NCI-H2196 treated with DMSO at 0.1 percent for 48 hours (cell line): Measurements from ENCODE around the gene PZP.
"Not testable (repeated sequence)": the region's sequence is repeated elsewhere in the genome, so short reads cannot be mapped to it uniquely, and the experiment has no call there.

Experiments
- DNase-seq: peaks from one replicate; lab custom pipeline; 2025; ENCODE audit not compliant: unreplicated experiment; lab: John Stamatoyannopoulos, UW

The PZP gene

DNA sequence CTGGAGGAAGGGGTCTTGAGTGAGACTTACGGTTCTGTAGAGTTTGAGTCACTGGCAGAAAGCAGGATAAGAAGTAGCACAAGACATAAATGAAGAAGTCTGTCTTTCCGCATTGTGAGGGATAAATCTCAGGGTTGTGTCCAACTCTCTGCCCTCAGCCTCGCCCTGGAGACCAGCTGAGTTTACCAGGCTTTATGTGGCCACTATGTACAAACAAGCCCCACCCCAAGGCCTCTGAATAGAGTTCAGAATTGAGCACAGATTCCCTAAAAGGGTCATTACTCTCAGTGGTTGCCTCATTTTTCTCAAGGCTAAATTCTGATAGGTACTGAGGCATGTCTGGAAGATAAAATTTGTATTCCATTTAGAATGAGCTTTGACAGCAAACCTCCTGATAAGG is at the start of gene PZP:
TSS of gene PZP (minus strand) at position 167 of the 400 bp plus-strand sequence. CDS start at position 113, 54 bp downstream.
- DNase-seq: no peak

DNA sequence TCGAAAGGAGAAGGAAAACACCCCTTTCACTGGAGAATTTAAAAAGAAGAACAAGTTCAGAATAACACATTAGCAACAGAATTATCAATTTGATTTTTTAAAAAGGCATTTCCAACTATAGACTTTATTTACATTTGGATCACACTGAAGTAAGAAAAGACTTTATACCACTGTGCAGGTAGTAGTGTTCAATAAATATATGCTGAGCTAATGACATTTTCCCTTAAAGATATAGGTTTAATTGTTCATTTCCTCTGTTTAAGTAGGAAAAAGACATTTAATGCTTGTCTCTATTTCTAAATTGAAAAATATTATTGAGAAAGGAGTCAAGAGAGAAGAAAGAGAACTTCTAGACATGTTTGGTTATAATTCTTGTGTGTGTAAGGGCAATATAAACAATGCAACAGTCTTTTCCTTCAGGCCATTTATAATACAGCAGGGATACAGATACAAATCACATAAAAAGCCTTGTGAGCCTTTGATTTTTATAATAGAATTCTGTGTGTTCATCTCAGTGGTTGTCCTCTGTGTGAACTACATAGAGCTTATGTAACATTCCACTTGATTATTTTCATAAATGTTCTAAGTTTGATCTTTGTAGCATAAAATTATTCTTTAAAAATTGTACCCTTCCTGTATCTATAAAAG is 48.7 kb upstream of the PZP start:
- no peak for DNase-seq

DNA sequence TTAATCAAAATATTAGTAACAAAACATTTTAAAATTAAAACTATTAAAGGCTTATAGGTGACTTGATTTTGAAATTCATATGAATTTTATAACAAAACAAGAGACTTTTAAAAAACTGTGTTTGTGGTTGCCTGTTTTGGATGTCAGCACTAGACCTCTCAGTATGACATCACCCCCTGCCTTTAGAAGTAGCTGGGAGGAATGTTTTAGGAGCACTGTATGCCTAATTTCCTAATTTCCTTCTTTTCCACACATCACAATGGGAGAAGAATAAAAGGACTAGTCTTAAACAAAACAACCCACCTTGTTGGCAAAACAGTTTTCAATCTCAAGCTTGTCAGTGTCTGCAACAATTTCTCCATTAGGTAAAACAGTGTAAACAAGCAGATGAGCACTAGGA is 48.1 kb upstream of the PZP start:
- no peak for DNase-seq

DNA sequence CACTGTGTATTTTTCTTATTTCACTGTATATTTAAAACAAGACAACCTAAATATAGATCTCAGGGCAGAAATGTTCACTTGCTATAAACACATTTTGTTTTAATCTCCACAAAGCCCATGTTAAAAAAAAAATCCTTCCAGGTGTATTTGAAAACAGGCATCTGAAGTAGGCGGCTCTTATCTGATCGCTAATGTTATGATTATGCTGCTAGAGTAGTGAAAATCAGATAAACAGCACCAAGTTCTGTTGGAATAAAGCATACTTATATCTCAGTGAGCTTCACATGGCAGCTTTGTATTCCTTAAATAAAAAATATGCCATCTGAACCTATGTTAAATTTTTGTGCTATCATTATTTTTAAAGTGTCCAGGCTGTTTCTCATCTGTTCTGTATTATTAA is 47.6 kb upstream of the PZP start:
- DNase-seq: no peak

DNA sequence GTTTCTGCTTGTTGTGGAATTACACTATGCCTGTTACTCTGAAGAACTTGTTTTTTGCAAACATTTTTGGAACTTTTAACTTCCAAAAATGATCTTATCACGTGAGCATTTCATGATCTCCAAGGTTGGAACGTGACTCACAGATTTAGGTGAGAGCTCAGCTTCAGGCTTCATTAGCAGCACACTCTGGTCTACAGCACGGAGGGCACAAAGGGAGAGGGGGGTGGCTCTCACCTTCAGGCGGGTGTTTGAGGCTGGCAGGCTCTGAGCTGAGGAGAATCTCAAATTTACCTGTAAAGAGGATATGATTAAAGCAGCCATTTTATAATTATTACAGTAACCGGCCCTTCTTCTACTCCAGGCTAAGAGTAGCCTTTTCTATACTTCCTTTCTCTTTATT is 45.3 kb upstream of the PZP start:
- DNase-seq: no peak

DNA sequence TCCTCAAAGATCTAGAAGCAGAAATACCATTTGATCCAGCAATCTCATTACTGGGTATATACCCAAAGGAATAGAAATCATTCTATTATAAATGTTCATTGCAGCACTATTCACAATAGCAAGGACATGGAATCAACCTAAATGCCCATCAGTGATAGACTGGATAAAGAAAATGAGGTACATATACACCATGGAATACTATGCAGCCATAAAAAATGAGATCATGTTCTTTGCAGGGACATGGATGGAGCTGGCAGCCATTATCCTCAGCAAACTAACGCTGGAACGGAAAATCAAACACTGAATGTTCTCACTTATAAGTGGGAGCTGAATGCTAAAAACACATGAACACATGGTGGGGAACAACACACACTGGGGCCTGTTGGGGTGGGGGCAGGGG is 44.6 kb upstream of the PZP start:
- not testable (repeated sequence) for DNase-seq

DNA sequence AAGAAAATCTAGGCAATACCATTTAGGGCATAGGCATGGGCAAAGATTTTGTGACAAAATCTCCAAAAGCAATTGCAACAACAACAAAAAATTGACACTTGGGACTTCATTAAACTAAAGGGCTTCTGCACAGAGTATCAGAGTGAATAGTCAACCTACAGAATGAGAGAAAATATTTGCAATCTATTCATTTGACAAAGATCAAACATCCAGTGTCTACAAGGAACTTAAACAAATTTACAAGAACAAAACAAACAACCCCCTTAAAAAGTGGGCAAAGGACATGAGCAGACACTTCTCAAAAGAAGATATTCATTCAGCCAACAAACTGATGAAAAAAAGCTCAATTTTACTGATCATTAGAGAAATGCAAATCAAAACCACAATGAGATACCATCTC is 44.1 kb upstream of the PZP start:
- DNase-seq: no peak

DNA sequence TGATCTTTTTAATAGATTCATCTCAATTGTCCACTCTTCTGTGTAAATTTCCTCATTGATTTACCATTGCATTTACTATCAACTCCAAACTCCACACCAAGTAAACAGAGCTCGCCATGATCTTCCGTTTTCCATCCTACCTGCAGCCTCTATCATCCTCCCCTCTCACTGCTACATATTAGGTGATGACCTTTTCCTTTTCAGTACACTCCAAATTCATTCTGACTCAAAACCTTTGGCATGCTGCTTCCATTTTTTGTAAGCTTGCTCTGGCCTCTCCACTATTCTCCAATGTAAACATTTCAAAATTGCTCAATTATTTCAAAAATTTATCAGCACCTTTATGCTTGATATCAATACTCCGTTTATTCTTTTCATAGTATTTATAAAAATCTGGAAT is 40.2 kb upstream of the PZP start:
- DNase-seq: no peak

DNA sequence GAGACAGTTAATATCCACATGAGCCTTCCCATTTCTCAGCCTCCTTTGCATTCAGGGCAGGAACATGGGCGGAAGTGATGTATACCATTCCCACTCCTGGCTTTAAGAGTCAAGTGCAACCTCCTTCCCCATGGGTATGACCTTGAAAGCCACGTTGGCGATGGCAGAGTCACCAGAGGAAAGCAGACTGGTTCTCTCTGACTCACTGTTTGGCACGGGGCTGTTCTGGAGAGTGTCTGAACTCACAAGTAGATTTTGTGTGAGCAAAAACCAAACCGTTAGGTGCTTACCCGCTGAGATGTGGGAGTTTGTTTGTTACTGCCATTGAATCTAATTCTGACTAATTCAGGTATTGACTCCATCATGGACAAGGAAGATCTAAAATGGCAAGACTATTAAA is 36.7 kb upstream of the PZP start:
- DNase-seq: no peak

DNA sequence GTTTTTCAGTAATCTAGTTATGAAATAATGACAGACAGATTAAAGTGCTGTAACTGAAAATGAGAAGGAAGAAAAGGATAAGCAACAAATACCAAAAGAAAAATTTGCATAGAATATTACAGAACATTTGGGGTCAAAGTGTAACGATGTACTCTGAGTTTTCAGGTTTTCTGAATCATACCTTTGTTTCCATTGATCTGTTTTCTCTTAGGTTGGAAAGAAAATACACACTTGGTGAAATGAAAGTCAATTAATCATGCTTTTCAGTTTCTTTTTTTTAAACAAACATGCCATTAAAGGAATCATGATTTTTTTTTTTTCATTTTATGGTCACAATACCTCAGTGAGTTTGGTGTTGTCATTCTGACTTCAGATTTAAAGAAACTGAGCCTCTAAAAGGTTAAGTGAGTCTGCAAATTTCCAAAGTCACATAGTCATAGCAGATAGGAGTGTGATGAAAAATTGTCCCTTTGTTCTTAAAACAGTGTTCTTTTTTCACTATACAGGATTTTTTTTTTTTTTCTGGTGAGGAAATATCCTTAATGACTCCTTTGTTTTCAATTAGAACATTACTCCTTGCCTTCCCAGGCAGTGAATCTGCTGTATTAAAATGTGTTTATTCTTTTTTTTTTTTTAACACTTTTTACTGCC is 35.9 kb upstream of the PZP start:
- no peak for DNase-seq

DNA sequence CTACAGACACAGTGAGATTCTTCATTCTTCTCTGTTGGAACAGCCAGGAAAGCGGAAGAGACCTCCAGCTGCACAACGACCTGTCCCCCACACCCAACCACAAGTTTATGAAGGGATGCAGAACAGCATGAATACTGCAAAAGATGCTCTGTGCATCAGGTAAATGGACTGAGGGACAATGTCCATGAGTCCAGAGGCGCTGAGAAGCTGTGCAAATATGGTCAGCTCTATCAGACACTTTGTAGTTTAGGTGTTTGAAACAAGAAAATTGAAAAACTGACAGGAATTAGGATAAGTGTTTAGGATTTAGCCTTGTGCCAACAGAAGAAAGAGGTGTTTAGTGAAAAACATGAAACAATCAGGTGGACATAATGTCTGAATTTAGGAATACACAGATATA is 33.1 kb upstream of the PZP start:
- DNase-seq: no peak

DNA sequence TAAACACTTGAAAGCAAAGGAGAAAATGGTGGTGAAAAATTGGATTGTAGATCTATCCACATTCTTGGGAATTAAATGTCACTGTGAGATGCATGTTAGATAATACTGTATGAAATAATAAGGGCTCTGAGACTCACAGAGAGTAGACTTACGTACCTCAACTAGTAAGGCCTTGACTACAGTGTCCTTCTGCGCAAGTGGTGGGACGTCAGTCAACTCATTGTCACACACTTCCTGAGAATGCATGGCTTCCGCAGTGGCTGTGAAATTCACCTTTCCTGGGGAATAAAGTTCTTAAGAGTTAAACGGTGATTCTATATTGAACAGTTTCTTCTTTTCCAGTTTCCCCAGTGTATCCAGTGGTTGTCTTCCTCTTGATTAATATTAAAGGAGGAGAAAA is 32.6 kb upstream of the PZP start:
- no peak for DNase-seq

DNA sequence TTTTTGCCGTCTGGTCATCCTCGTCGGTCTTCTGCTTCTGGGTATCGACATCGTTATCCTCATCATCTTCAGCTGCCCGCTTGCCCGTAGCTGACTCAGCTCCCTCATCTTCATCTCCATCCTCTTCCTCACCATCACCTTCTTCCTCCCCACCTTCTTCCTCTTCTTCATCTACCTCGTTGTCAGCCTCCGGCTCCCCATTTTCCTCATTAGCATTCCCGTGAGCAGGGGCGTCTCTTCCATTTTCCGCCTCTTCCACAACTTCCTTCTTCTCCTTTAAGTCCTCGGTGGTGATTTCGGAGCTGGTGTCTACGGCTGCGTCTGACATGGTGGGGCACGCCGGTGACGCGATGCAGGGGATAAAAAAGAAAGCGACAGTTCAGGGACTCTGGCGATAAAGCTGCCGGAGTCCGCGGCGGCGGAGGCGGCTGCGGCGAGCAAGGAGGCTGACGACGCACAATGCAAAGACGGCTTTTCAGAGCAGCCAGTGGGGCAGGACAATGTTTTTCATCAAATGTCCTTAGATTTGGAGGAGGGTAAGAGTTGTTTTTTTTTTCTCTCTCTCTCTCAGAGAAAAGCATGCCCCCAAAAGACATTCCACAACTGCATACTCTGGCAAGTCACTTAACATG is 31.9 kb upstream of the PZP start:
- not testable (repeated sequence) for DNase-seq

DNA sequence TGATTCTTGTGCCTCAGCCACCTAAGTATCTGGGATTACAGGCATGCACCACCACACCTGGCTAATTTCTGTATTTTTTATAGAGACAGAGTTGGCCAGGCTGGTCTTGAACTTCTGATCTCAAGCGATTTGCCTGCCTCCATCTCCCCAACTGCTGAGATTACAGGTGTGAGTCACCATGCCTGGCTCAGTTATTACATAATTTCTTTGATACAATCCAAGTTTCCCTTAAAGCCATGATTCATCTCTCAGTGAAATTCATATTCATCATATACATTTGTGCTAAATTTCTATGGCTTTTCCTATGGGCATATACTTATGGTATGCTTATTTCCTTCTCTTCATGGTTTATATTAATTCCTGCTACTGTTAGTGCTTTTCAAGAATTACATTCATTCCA is 29.1 kb upstream of the PZP start:
- DNase-seq: no peak

DNA sequence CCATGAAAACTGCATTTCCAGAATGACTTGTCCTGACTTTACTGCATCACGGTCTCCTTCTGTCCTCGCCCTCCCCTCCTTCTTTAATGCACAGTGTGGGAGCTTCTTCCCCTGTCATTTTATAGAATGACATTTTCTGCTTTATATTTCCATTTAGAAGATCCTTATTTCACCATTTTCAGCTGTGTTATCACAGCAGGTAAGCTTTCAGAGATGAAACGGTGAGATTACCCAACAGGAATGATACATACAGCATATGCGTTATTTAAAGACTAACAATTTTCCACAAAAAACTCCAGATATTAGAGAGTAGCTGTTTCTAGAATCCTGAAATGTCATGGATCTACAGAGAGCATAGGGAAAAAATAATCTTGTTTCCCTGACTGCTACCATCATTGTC is 27.3 kb upstream of the PZP start:
- no peak for DNase-seq

DNA sequence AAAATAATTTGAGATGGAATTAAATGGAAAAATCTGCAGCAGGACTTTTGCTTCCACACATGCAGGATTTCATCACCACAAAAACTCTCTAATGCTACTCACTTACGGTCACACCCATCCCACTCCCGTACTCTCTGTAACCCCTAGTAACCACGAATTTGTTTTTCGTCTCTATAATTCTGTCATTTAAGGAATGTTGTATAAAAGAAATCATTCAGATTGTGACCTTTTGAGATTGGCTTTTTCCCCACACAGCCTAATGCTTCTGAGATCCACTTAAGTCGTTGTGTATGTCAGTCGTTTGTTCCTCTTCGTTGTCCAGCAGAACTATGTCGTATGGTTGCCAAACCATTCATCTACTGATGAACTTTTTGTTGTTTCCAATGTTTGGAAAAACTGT is 19.8 kb upstream of the PZP start:
- no peak for DNase-seq

DNA sequence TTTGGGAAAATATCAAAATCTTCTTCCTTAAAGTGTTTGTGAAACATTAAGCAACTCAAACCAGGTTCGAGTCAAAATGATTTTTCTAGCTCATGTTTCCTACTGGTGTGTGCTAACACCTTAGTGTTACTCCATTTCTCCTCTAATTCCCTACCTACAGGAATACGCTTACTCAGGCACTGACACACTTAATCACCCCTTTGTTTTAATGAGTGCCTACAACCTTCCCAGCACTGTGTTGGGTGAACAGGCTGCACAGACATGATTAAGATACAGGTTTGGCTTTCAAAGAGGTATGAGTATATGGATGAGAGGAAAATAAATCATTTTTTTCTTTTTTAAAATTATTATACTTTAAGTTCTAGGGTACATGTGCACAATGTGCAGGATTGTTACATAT is 15.6 kb upstream of the PZP start:
- no peak for DNase-seq

DNA sequence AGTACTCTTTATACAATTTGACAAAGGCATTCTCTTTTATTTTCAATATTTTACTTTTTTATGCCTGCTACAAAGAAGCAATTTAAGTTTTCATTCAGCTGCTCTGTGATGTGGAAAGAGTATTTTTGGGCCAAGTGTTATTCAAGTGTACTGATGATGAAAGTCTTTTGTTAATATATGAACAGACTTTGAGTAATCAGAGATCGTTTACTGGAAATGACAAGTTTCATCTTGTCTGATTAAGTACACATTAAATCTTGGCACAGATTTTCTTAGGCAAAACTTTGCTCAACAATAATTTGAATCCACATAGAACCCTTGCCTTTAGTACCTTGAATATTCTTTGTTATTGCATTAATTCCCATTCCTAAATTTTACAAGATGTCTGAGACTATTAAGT is 13.3 kb upstream of the PZP start:
- peak; percentile 7 for DNase-seq

DNA sequence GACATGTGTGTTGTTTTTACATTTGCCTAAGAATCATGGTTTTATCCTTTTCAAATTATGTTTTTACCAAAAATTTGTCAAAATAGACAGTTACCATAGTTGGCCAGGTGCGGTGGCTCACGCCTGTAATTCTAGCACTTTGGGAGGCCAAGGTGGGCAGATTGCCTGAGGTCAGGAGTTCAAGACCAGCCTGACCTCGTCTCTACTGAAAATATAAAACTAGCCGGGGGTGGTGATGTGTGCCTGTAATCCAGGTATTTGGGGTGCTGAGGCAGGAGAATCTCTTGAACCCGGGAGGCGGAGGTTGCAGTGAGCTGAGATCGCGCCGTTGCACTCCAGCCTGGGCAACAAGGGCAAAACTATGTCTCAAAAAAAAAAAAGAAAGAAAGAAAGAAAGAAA is 12.8 kb upstream of the PZP start:
- DNase-seq: not testable (repeated sequence)

DNA sequence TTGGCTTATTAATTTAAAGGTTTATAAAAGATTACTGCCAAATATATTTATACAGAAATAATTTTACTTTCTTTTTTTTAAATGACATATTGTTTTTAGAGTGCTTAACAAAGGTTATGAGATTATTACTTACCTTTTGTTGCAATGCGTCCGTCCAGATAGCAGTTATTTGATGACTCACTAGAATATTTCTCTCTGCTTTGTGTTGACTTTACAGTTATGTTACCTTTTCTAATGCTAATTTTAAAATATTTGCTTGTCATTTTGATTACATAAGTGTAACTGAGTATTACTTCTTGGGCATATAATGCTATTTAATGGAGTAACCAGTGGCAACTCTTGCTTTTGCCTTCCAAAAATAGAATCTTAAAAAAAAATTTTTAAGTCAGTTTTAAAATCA is 6.3 kb upstream of the PZP start:
- DNase-seq: no peak

DNA sequence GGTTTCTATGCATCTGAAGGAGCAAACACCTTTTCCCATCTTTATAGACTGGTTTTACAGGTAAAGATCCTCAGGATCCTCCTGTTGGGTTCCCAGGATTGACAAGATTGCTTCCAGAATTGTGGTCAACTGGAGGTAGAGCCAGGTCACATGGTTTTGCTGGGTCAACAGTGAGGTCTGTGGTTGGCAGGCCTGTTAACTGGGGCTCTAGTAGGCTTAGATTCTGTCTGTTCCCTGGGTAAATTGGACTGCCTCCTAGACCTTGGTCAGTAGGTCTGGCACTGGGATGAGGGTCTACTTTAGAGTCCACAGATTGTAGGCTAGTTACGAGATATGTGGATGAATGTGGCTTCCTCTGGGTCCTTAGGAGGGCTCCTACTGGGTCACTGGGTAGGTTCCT is 3.5 kb upstream of the PZP start:
- DNase-seq: no peak

DNA sequence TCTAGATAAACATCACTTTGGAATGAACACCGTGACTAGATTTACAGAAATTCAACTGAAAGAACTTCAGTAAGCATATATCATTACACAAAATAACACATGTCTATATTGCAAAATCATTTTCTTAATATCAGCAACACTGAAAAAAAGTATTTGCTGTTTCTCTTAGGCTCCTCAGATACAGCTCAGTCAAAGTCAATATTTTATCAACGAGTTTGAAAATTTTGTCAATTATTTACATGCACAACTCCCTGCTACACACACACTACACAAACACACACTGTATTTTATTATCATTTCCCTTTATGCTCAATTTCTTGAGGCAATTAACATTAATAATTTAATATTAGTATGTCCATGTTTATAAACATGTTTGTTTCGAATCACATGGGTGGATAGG is 3.8 kb downstream of the PZP start:
- DNase-seq: no peak

DNA sequence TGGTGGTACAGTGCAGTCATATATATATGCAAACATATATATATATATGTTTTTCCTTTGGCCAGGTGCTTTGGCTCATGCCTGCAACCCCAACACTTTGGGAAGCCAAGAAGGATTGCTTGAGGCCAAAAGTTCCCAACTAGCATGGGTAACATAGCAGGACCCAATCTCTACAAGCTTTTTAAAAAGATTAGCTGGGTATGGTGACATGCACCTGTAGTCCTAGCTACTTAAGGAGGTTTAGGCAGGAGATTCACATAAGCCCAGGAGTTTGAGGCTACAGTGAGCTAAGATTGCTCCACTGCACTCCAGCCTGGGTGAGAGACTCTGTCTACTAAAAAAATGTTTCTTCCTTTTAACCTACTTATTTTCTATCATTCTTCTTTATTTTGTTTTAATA is 10.2 kb downstream of the PZP start:
- DNase-seq: no peak
